ENCODE data around the gene CHD5.

Gene CHD5

DNA sequence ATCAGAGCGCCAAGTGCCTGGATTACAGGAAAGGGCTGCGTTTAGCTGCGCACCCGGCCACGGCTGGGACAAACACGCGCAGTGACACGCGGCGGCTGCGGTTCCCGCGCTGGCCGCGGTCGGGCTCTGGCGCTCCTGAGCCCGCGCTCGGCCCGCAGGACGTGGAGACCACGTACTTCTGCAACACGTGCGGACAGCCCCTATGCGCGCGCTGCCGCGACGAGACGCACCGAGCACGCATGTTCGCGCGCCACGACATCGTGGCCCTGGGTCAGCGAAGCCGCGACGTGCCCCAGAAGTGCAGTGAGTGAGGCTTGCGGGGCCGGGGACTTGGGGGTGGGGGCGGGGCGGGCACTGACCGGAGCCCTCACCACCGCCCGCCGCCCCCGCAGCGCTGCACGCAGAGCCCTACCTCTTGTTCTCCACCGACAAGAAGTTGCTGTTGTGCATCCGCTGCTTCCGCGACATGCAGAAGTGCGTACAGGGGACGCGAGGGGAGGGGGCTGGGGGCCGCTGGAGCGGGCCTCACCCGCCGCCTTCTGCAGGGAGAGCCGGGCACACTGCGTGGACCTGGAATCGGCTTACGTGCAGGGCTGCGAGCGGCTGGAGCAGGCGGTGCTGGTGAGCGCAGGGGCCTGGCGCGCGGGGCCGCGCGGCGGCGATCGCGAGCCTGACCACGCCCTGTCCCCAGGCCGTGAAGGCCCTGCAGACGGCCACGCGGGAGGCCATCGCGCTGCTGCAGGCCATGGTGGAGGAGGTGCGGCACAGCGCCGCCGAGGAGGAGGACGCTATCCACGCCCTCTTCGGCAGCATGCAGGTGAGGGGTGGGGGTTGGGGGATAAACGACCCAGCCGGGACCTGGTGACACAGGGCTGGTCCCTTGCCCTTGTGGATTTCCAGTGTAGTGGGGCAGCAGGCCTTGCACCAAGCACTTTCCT, 28.9 kb upstream of the CHD5 start:
- Mint-ChIP-seq H3K4me3 (peak overlapping the region; percentile 41), H3K27ac (no peak overlapping the region)
- peak; percentile 56 for DNase-seq

DNA sequence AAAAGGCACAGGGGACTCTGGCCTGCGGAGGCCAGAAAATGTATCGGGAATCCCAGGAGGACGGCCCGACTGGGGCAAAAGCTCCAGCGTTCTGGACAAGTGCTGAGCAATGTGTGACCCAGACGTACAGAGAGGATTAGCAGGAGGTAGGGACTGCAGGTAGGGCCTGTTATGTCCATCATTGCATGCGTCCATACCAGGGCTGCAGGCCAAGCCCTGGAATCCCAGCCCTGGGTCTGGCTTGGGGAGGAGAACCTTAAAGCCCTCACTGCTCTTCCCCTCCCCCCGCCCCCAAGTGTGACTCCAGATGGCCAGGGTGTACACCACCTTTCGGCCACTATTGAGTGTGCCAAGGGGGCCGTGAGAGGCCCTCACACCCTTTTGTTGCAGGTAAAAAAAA, 27.8 kb upstream of the CHD5 start:
- peaks cover 16% of the 10 kb centered on the region for H3K4me1 Mint-ChIP-seq (ENCODE audit: low read depth)
- H3K9me3 Mint-ChIP-seq = no peaks in the 10 kb centered on the region
- H3K4me3 Mint-ChIP-seq = peak overlapping the region; percentile 10

More for the DNA sequence above, 28.9 kb upstream of the CHD5 start:
- H3K27me3 Mint-ChIP-seq = peaks cover 29% of the 10 kb centered on the region
- peaks cover 2% of the 10 kb centered on the region for H3K36me3 Mint-ChIP-seq (ENCODE audit: low read depth)
- H3K9me3 Mint-ChIP-seq = no peaks in the 10 kb centered on the region
- H3K4me1 Mint-ChIP-seq (ENCODE audit: low read depth) = peaks cover 16% of the 10 kb centered on the region

GRCh38 chr1:6207075-6207885, 27.2 kb upstream of the CHD5 start:
- Mint-ChIP-seq H3K4me1 (ENCODE audit: low read depth) (peaks cover 16% of the 10 kb centered on the region), H3K27ac (no peak overlapping the region), H3K27me3 (peaks cover 29% of the 10 kb centered on the region), H3K36me3 (ENCODE audit: low read depth) (no peaks in the 10 kb centered on the region), H3K4me3 (peak overlapping the region; percentile 77), H3K9me3 (no peaks in the 10 kb centered on the region)
- DNase-seq = no peak

More for the DNA sequence above, 27.8 kb upstream of the CHD5 start:
- Mint-ChIP-seq H3K27me3 (peaks cover 29% of the 10 kb centered on the region), H3K27ac (no peak overlapping the region), H3K36me3 (ENCODE audit: low read depth) (no peaks in the 10 kb centered on the region)
- no peak for DNase-seq

GRCh38 chr1:6206520-6206855, 26.4 kb upstream of the CHD5 start:
- H3K4me1 Mint-ChIP-seq (ENCODE audit: low read depth) = peaks cover 16% of the 10 kb centered on the region
- no peaks in the 10 kb centered on the region for H3K36me3 Mint-ChIP-seq (ENCODE audit: low read depth)
- DNase-seq = no peak
- H3K9me3 Mint-ChIP-seq = no peaks in the 10 kb centered on the region
- no peak overlapping the region for H3K27ac Mint-ChIP-seq
- H3K27me3 Mint-ChIP-seq = peaks cover 29% of the 10 kb centered on the region
- H3K4me3 Mint-ChIP-seq = peak overlapping the region; percentile 77

GRCh38 chr1:6205849-6206519, 25.9 kb upstream of the CHD5 start, which contains the start of gene RNF207:
Gene RNF207, plus strand, starts transcription at chr1:6206119. Its CDS starts 417 bp downstream, at chr1:6206536.
- DNase-seq = peak; percentile 83
- H3K27me3 Mint-ChIP-seq = peaks cover 29% of the 10 kb centered on the region
- H3K36me3 Mint-ChIP-seq (ENCODE audit: low read depth) = no peaks in the 10 kb centered on the region
- peaks cover 16% of the 10 kb centered on the region for H3K4me1 Mint-ChIP-seq (ENCODE audit: low read depth)
- H3K4me3 Mint-ChIP-seq = peak within 1 kb of the TSS; percentile 77
- H3K9me3 Mint-ChIP-seq = no peaks in the 10 kb centered on the region
- H3K27ac Mint-ChIP-seq = peak within 1 kb of the TSS; percentile 18

DNA sequence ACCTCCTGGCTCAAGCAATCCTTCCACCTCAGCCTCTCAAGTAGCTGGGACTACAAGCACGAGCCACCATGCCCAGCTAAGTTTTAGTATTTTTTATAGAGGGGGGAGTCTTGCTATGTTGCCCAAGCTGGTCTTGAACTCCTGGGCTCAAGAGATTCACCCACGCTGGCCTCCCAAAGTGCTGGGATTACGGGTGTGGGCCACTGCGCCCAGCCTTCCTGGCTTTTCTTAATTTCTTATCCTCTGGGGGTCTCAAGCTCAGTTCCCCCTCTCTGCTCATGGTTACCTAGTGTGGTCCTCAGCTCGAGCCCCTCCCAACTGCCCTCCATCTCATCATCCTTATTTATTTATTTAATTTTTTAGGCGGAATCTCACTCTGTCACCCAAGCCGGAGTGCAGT, 22.1 kb upstream of the CHD5 start:
- Mint-ChIP-seq H3K27ac (no peak overlapping the region), H3K4me1 (ENCODE audit: low read depth) (peaks cover 34% of the 10 kb centered on the region), H3K4me3 (no peak overlapping the region), H3K27me3 (peaks cover 8% of the 10 kb centered on the region), H3K36me3 (ENCODE audit: low read depth) (peaks cover 22% of the 10 kb centered on the region), H3K9me3 (no peaks in the 10 kb centered on the region)
- DNase-seq = no peak

- Mint-ChIP-seq H3K4me1 (ENCODE audit: low read depth) (peaks cover 47% of the 10 kb centered on the region), H3K27me3 (peaks cover 2% of the 10 kb centered on the region), H3K4me3 (peak overlapping the region; percentile 91), H3K36me3 (ENCODE audit: low read depth) (peaks cover 39% of the 10 kb centered on the region), H3K9me3 (no peaks in the 10 kb centered on the region), H3K27ac (peak overlapping the region; percentile 95)
- DNase-seq = no peak
Measured at GRCh38 chr1:6200188-6200809, 20.2 kb upstream of the CHD5 start.

- Mint-ChIP-seq H3K4me3 (peak within 1 kb of the TSS; percentile 91), H3K4me1 (ENCODE audit: low read depth) (peaks cover 43% of the 10 kb centered on the region), H3K27ac (peak within 1 kb of the TSS; percentile 95), H3K9me3 (no peaks in the 10 kb centered on the region), H3K27me3 (no peaks in the 10 kb centered on the region), H3K36me3 (ENCODE audit: low read depth) (peaks cover 46% of the 10 kb centered on the region)
- DNase-seq = peak; percentile 96
Measured at GRCh38 chr1:6199298-6200187, 19.4 kb upstream of the CHD5 start, which contains the start of gene RPL22. Gene RPL22, minus strand, starts transcription at chr1:6199595. Its CDS starts 22 bp downstream, at chr1:6199573.

GRCh38 chr1:6198646-6199297, 18.7 kb upstream of the CHD5 start:
- Mint-ChIP-seq H3K27ac (peak overlapping the region; percentile 95), H3K4me1 (ENCODE audit: low read depth) (peaks cover 43% of the 10 kb centered on the region), H3K4me3 (peak overlapping the region; percentile 91), H3K27me3 (no peaks in the 10 kb centered on the region), H3K9me3 (no peaks in the 10 kb centered on the region), H3K36me3 (ENCODE audit: low read depth) (peaks cover 54% of the 10 kb centered on the region)
- DNase-seq = no peak

GRCh38 chr1:6197746-6198427, 17.8 kb upstream of the CHD5 start:
- Mint-ChIP-seq H3K4me3 (peak overlapping the region; percentile 91), H3K27ac (peak overlapping the region; percentile 95), H3K27me3 (no peaks in the 10 kb centered on the region), H3K9me3 (no peaks in the 10 kb centered on the region), H3K4me1 (ENCODE audit: low read depth) (peaks cover 49% of the 10 kb centered on the region), H3K36me3 (ENCODE audit: low read depth) (peaks cover 63% of the 10 kb centered on the region)
- DNase-seq = no peak

DNA sequence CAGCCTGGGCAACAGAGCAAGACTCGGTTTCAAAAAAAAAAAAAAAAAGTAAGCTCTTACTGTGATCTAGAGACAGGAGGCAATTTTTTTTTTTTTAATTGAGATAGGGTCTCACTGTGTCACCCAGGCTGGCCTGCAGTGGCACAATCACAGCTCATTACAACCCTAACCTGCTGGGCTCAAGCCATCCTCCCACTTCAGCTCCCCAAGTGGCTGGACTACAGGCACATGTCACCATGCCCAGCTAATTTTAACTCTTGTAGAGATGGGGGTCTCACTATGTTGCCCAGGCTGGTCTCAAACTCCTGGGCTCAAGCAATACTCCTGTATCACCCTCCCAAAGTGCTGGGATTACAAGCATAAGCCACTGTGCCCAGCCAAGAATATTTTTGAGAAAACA, 11.8 kb upstream of the CHD5 start:
- Mint-ChIP-seq H3K4me1 (ENCODE audit: low read depth) (peaks cover 45% of the 10 kb centered on the region), H3K9me3 (no peaks in the 10 kb centered on the region), H3K27me3 (no peaks in the 10 kb centered on the region), H3K27ac (no peak overlapping the region), H3K4me3 (no peak overlapping the region), H3K36me3 (ENCODE audit: low read depth) (peaks cover 94% of the 10 kb centered on the region)
- no peak for DNase-seq

GRCh38 chr1:6188466-6188865, 8.3 kb upstream of the CHD5 start:
- Mint-ChIP-seq H3K4me1 (ENCODE audit: low read depth) (peaks cover 59% of the 10 kb centered on the region), H3K36me3 (ENCODE audit: low read depth) (peaks cover 95% of the 10 kb centered on the region), H3K9me3 (no peaks in the 10 kb centered on the region), H3K27ac (no peak overlapping the region), H3K27me3 (no peaks in the 10 kb centered on the region), H3K4me3 (no peak overlapping the region)
- DNase-seq = no peak
